Stimulated activated CD4-positive, alpha-beta T cell treated with anti-CD3 and anti-CD28 coated beads, Interleukin-12 subunit alpha, Interleukin-12 subunit beta, amount 100 ng/mL, for 48 hours (primary cell): ENCODE measurements around the gene MICA.
"Not testable (repeated sequence)": the region's sequence is repeated elsewhere in the genome, so short reads cannot be mapped to it uniquely, and the experiment has no call there.

ENCODE experiments used
- DNase-seq, 3 donors: peaks; one replicate each; pipeline ENCODE4 v3.0.0-alpha.2; 2020; ENCODE audit warnings: low read depth in 2 of 3, low spot score in 1 of 3

Gene MICA

GRCh38 chr6:31381666-31382065 lies 21.7 kb upstream of the MICA start:
- no peak for DNase-seq

DNA sequence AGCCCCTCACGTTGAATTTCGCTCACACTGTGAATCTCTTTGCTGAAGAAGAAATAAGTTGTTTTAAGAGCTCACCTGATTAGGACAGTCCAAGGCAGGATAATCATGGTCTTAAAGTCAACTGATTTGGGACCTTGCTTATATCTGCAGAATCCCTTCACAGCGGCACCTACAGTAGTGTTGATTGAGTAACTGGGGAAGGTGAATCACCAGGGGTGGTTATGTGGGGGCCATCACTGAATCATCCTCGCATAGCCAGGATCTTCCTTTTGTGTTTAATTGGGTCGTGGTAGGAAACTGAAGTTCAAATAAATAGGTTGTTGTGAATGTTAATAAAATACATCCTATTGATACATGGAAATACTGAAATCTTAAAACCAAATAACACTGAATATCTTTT lies 20.2 kb upstream of the MICA start:
- peak in 1 of 3 donors; percentile 6 for DNase-seq

GRCh38 chr6:31385041-31385440 lies 18.4 kb upstream of the MICA start:
- no peak for DNase-seq

DNA sequence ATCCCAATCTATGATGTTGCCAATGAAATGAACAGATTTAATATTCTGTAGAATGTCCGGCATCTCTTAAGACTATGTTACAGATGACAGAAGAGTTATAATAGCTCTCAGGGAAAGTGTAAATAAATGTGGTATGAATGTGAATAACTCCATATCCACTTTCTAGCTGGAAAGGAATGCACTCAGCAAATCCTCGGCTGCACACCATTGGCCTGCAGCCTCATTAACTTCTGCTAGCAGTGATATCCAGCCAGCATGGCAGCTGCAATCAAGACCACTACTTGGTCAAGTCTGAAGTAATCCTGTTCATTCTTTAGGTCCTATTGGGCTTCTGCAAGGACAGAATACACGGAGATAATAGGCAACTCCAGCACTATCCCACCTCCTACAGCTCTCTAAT lies 17.3 kb upstream of the MICA start:
- DNase-seq, result no peak

GRCh38 chr6:31386977-31387376 lies 16.4 kb upstream of the MICA start:
- DNase-seq, result no peak

- not testable (repeated sequence) for DNase-seq
These were observed 14.2 kb upstream of the MICA start for GRCh38 chr6:31388916-31389801.

DNA sequence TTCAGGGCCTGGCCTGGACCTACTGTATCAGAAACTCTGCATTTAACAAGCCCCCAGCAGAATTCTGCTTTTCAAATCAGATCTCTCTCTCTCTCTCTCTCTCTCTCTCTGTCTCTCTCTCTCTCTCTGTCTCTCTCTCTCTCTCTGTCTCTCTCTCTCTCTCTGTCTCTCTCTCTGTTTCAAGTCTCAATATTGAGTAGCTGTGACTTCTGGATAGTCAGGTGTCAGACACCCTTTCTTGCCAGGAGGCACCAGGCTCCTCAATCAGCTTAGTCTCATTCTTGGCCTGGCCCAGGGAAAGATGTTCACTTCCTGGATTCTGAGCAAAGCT lies 13.6 kb upstream of the MICA start:
- DNase-seq, result not testable (repeated sequence)

- no peak for DNase-seq
These were observed 9.5 kb upstream of the MICA start for GRCh38 chr6:31393932-31394331.

DNA sequence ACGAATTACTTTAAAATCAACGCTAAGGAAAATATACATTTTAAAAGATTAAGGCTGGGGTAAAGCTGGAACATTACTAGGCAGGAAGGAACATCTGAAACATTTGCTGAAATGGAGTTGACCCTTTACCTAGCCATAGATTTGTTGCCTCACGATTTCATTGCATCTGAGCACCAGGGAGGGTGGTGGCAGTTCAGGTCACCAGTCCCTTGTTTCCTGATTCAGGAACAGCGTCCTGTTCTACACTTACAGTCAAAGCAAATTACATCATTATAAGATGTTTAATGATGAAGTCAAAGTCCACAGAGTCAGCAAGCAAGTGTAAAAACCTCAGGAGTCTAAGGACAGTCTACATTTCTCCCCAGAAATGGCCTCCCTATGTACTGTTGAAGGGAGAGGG lies 9.0 kb upstream of the MICA start:
- no peak for DNase-seq

GRCh38 chr6:31395832-31396231 lies 7.6 kb upstream of the MICA start:
- DNase-seq, result no peak

GRCh38 chr6:31396422-31397152 lies 6.8 kb upstream of the MICA start:
- peak; percentile 76 to 96 (median 82) for DNase-seq

DNA sequence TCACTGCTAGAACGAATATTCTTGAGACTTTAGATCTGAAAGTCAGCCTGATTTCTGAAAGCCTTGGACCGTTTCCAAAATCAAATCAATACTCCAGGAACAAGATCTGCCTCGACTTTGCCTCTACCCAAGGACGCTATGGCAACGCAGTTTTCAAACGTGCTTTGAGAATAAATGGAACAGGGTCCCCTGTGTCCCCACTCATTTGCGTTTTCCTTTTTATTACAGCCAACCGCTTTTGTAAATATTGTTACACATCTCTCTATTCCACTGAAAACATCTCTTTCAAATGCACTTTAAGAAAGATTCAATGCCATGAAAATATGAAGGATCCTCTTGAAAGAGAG lies 6.3 kb upstream of the MICA start:
- DNase-seq, result not testable (repeated sequence)

- DNase-seq, result no peak
These were observed 5.4 kb upstream of the MICA start for GRCh38 chr6:31397901-31398525.

GRCh38 chr6:31399589-31400466 lies 3.6 kb upstream of the MICA start:
- DNase-seq, result peak; percentile 40 to 67 (median 54)

GRCh38 chr6:31400467-31401289 lies 2.7 kb upstream of the MICA start:
- peak; percentile 53 to 72 (median 53) for DNase-seq

- DNase-seq, result no peak
These were observed 2.0 kb upstream of the MICA start for GRCh38 chr6:31401403-31401802.

- DNase-seq, result peak in 1 of 3 donors; percentile 20
These were observed 792 bp upstream of the MICA start for GRCh38 chr6:31402324-31403282.

DNA sequence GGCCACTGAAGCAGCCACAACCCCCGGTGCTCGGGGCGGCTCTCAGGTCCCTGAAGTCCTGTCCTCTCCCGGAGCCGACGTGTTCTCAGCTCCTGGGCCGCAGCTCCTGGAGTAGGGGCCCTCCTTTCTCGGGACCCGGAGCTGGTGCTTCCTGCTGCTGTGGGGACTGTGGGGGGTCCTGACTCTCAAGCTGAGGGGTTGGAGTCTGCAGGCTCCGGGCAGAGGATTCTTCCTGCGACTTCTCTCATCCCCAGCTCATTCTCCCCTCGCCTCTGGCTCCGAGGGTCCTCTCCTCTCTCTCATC lies 618 bp downstream of the MICA start:
- DNase-seq, result not testable (repeated sequence)

DNA sequence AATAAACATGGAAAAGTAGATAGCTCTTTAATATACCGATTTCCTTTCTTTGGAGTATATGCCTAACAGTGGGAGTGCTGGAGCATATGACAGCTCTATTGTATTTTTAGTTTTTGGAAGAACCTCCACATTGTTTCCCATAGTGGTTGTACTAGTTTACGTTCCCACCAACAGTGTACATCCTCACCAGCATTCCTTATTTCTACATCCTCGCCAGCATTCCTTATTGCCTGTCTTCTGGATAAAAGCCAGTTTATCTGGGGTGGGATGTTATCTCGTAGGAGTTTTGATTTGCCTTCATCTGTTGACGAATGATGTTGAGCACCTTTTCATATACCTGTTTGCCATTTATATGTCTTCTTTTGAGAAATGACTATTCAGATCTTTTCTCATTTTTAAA lies 2.6 kb downstream of the MICA start:
- no peak for DNase-seq
